B cell (primary cell): ENCODE data around the gene CAMK4.

Experiments used
- EZH2 ChIP-seq: IDR thresholded peaks from 2 replicates; pipeline ENCODE4 v1.6.1; 2012; ENCODE audit warnings: borderline replicate concordance, low read depth, mild to moderate bottlenecking, moderate library complexity, low read length; ENCODE audit not compliant: insufficient read depth, poor library complexity, severe bottlenecking
- TF ChIP-seq, protein P1 (sequence below): fragments of 200-600 bp; IDR thresholded peaks from one replicate; pipeline ENCODE4 v1.8.0; 2022; ENCODE audit warnings: antibody characterized with exemption, mild to moderate bottlenecking

DNA sequence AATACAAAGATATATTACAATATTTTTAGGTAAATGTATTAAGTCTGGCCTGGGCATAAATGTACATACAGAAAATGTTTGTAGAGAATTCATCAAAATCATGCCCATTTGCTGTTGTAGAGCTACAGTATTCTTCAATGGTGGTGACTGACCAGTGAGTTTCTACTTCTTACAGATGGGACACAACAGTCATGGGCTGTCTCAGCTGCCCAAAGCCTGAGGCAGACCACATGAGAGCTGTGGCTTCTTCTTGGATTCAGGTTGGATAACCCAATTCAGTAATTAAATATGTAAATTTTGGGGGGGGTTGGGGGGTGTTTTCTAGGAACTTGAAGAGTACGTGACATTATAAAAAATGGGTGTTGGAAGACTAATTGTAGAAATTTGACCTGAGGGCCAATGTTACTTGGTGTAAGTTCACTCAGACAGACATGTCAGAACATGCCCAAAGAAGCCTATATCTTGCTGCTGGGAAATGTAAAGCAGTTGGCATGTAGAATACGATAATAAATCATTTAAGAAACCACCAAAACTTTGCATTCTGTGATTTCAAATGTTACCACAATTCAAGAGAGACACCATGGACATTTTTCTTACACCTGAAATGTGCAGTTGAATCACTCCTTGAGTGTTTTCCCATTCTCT lies 270.3 kb downstream of the CAMK4 start:
- TF ChIP-seq EZH2 = no peak
- TF ChIP-seq, protein P1, sequence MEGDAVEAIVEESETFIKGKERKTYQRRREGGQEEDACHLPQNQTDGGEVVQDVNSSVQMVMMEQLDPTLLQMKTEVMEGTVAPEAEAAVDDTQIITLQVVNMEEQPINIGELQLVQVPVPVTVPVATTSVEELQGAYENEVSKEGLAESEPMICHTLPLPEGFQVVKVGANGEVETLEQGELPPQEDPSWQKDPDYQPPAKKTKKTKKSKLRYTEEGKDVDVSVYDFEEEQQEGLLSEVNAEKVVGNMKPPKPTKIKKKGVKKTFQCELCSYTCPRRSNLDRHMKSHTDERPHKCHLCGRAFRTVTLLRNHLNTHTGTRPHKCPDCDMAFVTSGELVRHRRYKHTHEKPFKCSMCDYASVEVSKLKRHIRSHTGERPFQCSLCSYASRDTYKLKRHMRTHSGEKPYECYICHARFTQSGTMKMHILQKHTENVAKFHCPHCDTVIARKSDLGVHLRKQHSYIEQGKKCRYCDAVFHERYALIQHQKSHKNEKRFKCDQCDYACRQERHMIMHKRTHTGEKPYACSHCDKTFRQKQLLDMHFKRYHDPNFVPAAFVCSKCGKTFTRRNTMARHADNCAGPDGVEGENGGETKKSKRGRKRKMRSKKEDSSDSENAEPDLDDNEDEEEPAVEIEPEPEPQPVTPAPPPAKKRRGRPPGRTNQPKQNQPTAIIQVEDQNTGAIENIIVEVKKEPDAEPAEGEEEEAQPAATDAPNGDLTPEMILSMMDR = no peak
